Liver (tissue), 9 donors: ENCODE results near the gene ZC3H13. TPM values are rescaled to one million over a fixed set of nuclear protein-coding genes. Genes with fewer than 3 reads are reported as not detected.

ENCODE experiments used
- DNase-seq: peaks from one replicate; pipeline ENCODE4 v3.0.0-alpha.2; 2017; ENCODE audit warnings: low spot score
- H3K27ac ChIP-seq, 2 donors: one replicate each; pipeline ENCODE4 v1.7.0; 2013; ENCODE audit warnings: inconsistent platforms in 2 of 2, low read length in 2 of 2, control low read depth in 1 of 2, low read depth in 1 of 2, mild to moderate bottlenecking in 1 of 2
- H3K27me3 ChIP-seq, 4 donors: one replicate each; pipeline versions ENCODE4 v1.6.1 to v1.7.0; 2013; ENCODE audit warnings: low read length in 3 of 4, inconsistent platforms in 1 of 4, mild to moderate bottlenecking in 1 of 4, moderate library complexity in 1 of 4; ENCODE audit not compliant: control insufficient read depth in 4 of 4, insufficient read depth in 4 of 4
- H3K36me3 ChIP-seq, 4 donors: one replicate each; pipeline versions ENCODE4 v1.6.1 to v1.7.0; 2013; ENCODE audit warnings: low read length in 3 of 4, mild to moderate bottlenecking in 3 of 4, low read depth in 1 of 4, moderate library complexity in 1 of 4; ENCODE audit not compliant: control insufficient read depth in 4 of 4, insufficient read depth in 3 of 4
- H3K4me1 ChIP-seq, 4 donors: one replicate each; pipeline versions ENCODE4 v1.6.1 to v1.7.0; 2013; ENCODE audit warnings: low read length in 3 of 4, mild to moderate bottlenecking in 3 of 4, moderate library complexity in 1 of 4; ENCODE audit not compliant: control insufficient read depth in 4 of 4, insufficient read depth in 4 of 4
- H3K4me3 ChIP-seq, 3 donors: one replicate each; pipeline versions ENCODE4 v1.6.1 to v1.7.0; 2013; ENCODE audit warnings: low read length in 3 of 3, control low read depth in 1 of 3, low read depth in 1 of 3, mild to moderate bottlenecking in 1 of 3
- H3K9ac ChIP-seq, 2 donors: one replicate each; pipeline ENCODE4 v1.7.0; 2013; ENCODE audit warnings: low read length in 2 of 2, mild to moderate bottlenecking in 2 of 2, moderate library complexity in 2 of 2, control low read depth in 1 of 2, low read depth in 1 of 2
- H3K9me3 ChIP-seq, 4 donors: one replicate each; pipeline versions ENCODE4 v1.6.1 to v1.7.0; 2013; ENCODE audit warnings: low read length in 3 of 4; ENCODE audit not compliant: control insufficient read depth in 4 of 4
- CTCF ChIP-seq: fragments of 150-350 bp; IDR thresholded peaks from 2 replicates; pipeline ENCODE4 v1.5.1; 2017; ENCODE audit warnings: improper control_type of control experiment, low read depth, low read length; ENCODE audit not compliant: missing input control
- GABPA ChIP-seq, 2 donors: IDR thresholded peaks in 1 of 2; conservative IDR thresholded peaks in 1 of 2; 2 replicates each; pipeline ENCODE4 v1.6.1; 2016; ENCODE audit warnings: antibody characterized with exemption in 2 of 2, mild to moderate bottlenecking in 1 of 2, moderate library complexity in 1 of 2
- HNF4A ChIP-seq, 2 donors: conservative IDR thresholded peaks; 2 replicates each; pipeline ENCODE4 v1.6.1; 2016; ENCODE audit warnings: antibody characterized with exemption in 2 of 2, mild to moderate bottlenecking in 2 of 2
- NR2F2 ChIP-seq: IDR thresholded peaks from 2 replicates; pipeline ENCODE4 v1.6.1; 2016; ENCODE audit warnings: antibody characterized with exemption
- TAF1 ChIP-seq: conservative IDR thresholded peaks from 2 replicates; pipeline ENCODE4 v1.6.1; 2016; ENCODE audit warnings: antibody characterized with exemption, mild to moderate bottlenecking
- YY1 ChIP-seq: IDR thresholded peaks from 2 replicates; pipeline ENCODE4 v1.6.1; 2016; ENCODE audit warnings: antibody characterized with exemption, mild to moderate bottlenecking
- WGBS: extraction: QIAGEN DNeasy Blood & Tissue Kit; methylation state at CpG from one replicate; pipeline ENCODE4 v1.1.7; 2013; 5-methylcytosine and 5-hydroxymethylcytosine counted together
- polyA plus RNA-seq, 2 donors: library from polyadenylated mRNA; stranded (reverse) in 1 of 2; unstranded in 1 of 2; fragments of 200-250 nt in 1 of 2; fragments of >200 nt in 1 of 2; fragmentation: Nextera tagmentation in 1 of 2; extraction: Ambion mirVana in 1 of 2; gene quantifications; one replicate each; pipeline versions ENCODE4 v1.2.1 to v1.2.3, GENCODE V29; 2013 to 2015
- total RNA-seq, 2 donors: library from RNA; depleted of rRNA; stranded (reverse); fragments of >200 nt; gene quantifications; one replicate each; pipeline ENCODE4 v1.2.3, GENCODE V29; 2014
- TF ChIP-seq, protein P1 (sequence below): IDR thresholded peaks from 2 replicates; pipeline ENCODE4 v1.6.1; 2016; ENCODE audit warnings: antibody characterized with exemption, mild to moderate bottlenecking
- donor health status: healthy.
- donor health status: healthy.
- donor health status: healthy.
- donor health status: healthy.
- donor health status: healthy.

ZC3H13 gene
- total and polyA plus RNA-seq, 4 donors, result 10.0 to 62.1 (median 28.9) TPM

- H3K27ac ChIP-seq, result peak overlapping the region; percentile 97
- peaks cover 0 to 10% (median 5%) of the 10 kb centered on the region in 4 donors for H3K36me3 ChIP-seq
- peaks cover 2 to 42% (median 26%) of the 10 kb centered on the region in 4 donors for H3K4me1 ChIP-seq
- no peaks in the 10 kb centered on the region for H3K27me3 ChIP-seq
- peak overlapping the region; percentile 75 to 97 (median 91) for H3K4me3 ChIP-seq
- no peak for TF ChIP-seq HNF4A (conservative IDR thresholded peaks at IDR 0.05)
- TF ChIP-seq CTCF, result no peak
- DNase-seq, result no peak
- H3K9me3 ChIP-seq, result no peaks in the 10 kb centered on the region
- peak overlapping the region; percentile 79 to 99 for H3K9ac ChIP-seq
Observed at GRCh38 chr13:46102255-46102605, 49.7 kb upstream of the ZC3H13 start.

DNA sequence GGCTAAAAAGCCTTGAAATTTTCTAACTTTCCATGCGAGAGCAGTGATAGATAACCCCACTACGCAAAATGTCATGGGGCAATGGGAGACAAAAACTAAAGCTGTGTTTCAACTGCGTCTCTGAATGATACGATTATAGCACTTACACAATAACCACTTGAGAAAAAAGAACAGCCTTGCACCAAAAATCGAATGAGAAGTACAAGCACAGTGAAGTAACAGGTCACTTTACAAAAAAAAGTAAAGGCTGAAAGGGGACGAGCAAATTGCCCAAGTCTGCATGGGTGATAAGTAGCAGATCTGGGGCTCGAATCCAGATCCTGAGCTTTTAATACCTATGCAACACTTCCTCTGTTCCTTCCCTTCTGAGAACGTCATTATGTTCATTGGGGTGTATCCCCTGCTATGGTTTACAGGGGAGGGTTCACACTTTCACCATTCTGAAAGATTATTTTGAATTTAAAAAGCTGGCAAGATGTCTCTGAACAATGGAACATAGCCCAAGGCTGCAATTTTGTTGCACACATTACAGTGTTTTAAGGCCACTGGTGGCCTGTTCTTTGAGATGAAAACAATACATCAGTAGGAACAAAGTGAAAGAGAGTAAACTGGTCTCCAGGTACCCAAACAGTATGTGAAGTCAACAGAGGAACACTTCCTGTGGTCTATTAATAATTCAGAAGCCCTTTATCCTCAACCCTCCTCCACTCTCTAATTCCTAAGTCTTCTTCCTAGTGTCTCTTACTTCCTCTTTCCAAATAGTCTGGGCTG lies 49.1 kb upstream of the ZC3H13 start:
- peaks cover 0 to 10% (median 5%) of the 10 kb centered on the region in 4 donors for H3K36me3 ChIP-seq
- no peaks in the 10 kb centered on the region for H3K9me3 ChIP-seq
- H3K4me1 ChIP-seq, result peaks cover 2 to 48% (median 27%) of the 10 kb centered on the region in 4 donors
- H3K9ac ChIP-seq, result peak overlapping the region; percentile 79 to 99
- no peaks in the 10 kb centered on the region for H3K27me3 ChIP-seq
- DNase-seq, result no peak
- 21% methylated on average over 8 of the region's 8 CpGs for WGBS
- peak overlapping the region; percentile 97 for H3K27ac ChIP-seq
- TF ChIP-seq TAF1 (no peak), YY1 (peak; percentile 10), GABPA (IDR thresholded peaks at IDR 0.05 in 1 of 2, conservative IDR thresholded peaks at IDR 0.05 in 1 of 2) (no peak)
- H3K4me3 ChIP-seq, result peak overlapping the region; percentile 75 to 97 (median 91)

- H3K4me3 ChIP-seq, result peak overlapping the region; percentile 75 to 97 (median 91)
Observed at GRCh38 chr13:46101002-46101401, 48.5 kb upstream of the ZC3H13 start.

More at GRCh38 chr13:46101002-46101401, 48.5 kb upstream of the ZC3H13 start:
- Histone ChIP-seq H3K9me3 (no peaks in the 10 kb centered on the region), H3K27me3 (no peaks in the 10 kb centered on the region), H3K9ac (peak overlapping the region; percentile 79 to 99), H3K4me1 (peaks cover 2 to 49% (median 31%) of the 10 kb centered on the region in 4 donors), H3K36me3 (peaks cover 0 to 12% (median 5%) of the 10 kb centered on the region in 4 donors), H3K27ac (peak overlapping the region; percentile 97)
- no peak for DNase-seq
- TF ChIP-seq TAF1 (peak; percentile 92), NR2F2 (no peak)
- TF ChIP-seq, protein P1, sequence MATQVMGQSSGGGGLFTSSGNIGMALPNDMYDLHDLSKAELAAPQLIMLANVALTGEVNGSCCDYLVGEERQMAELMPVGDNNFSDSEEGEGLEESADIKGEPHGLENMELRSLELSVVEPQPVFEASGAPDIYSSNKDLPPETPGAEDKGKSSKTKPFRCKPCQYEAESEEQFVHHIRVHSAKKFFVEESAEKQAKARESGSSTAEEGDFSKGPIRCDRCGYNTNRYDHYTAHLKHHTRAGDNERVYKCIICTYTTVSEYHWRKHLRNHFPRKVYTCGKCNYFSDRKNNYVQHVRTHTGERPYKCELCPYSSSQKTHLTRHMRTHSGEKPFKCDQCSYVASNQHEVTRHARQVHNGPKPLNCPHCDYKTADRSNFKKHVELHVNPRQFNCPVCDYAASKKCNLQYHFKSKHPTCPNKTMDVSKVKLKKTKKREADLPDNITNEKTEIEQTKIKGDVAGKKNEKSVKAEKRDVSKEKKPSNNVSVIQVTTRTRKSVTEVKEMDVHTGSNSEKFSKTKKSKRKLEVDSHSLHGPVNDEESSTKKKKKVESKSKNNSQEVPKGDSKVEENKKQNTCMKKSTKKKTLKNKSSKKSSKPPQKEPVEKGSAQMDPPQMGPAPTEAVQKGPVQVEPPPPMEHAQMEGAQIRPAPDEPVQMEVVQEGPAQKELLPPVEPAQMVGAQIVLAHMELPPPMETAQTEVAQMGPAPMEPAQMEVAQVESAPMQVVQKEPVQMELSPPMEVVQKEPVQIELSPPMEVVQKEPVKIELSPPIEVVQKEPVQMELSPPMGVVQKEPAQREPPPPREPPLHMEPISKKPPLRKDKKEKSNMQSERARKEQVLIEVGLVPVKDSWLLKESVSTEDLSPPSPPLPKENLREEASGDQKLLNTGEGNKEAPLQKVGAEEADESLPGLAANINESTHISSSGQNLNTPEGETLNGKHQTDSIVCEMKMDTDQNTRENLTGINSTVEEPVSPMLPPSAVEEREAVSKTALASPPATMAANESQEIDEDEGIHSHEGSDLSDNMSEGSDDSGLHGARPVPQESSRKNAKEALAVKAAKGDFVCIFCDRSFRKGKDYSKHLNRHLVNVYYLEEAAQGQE, result peak; percentile 88
- WGBS, result 40% methylated on average over 4 of the region's 4 CpGs
